ENCODE data around the gene TP53I3.

TP53I3 gene, protein sequence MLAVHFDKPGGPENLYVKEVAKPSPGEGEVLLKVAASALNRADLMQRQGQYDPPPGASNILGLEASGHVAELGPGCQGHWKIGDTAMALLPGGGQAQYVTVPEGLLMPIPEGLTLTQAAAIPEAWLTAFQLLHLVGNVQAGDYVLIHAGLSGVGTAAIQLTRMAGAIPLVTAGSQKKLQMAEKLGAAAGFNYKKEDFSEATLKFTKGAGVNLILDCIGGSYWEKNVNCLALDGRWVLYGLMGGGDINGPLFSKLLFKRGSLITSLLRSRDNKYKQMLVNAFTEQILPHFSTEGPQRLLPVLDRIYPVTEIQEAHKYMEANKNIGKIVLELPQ

DNA sequence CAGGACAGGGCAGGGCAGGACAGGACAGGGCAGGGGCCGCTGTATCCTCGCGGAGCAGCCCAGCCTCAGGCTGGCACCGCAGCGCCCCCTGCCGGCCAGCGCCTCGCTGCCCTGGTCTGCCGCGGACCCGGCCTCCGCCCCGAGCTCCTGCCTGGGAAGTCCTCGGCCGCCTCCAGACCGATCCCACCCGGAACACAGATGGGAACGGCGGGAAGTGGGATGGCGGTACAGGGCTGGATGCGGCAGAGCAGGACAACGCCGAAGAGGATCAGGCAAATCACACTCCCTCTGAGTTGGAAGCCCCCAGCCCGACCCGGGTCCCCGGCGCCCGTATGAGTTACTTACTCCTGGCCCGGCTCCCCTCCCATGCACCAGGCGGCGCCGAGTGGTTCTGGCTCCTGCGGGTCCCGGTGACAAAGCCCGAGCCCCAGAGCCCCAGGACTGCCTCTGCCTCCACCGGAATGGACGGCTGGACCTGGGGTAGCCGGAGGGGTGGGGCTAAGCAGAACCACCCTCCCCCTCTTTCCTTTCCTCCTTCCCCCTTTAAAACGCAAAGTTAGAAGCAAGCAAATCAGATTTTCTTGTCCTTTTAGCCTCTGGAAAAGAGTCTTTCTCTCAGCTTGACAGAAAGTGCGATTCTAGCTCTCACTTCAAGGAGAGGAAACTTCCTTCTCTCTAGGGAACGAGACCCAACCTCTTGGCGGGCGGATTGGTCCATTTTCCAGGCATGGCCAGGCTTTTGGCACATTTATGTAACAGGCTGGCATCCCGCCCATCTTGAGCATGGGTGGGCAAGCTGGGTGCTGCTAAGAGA, at the start of gene TP53I3:
TSS of gene TP53I3 (minus strand) at position 449 of the 814 bp plus-strand sequence. CDS start 508 bp downstream, outside the sequence.
- peak; percentile 88 for DNase-seq (ENCODE audit: low spot score)
- TF ChIP-seq, protein P1, sequence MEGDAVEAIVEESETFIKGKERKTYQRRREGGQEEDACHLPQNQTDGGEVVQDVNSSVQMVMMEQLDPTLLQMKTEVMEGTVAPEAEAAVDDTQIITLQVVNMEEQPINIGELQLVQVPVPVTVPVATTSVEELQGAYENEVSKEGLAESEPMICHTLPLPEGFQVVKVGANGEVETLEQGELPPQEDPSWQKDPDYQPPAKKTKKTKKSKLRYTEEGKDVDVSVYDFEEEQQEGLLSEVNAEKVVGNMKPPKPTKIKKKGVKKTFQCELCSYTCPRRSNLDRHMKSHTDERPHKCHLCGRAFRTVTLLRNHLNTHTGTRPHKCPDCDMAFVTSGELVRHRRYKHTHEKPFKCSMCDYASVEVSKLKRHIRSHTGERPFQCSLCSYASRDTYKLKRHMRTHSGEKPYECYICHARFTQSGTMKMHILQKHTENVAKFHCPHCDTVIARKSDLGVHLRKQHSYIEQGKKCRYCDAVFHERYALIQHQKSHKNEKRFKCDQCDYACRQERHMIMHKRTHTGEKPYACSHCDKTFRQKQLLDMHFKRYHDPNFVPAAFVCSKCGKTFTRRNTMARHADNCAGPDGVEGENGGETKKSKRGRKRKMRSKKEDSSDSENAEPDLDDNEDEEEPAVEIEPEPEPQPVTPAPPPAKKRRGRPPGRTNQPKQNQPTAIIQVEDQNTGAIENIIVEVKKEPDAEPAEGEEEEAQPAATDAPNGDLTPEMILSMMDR (IDR thresholded peaks at IDR 0.05; ENCODE audit: extremely low read depth, missing control alignments) = peak; percentile 98

DNA sequence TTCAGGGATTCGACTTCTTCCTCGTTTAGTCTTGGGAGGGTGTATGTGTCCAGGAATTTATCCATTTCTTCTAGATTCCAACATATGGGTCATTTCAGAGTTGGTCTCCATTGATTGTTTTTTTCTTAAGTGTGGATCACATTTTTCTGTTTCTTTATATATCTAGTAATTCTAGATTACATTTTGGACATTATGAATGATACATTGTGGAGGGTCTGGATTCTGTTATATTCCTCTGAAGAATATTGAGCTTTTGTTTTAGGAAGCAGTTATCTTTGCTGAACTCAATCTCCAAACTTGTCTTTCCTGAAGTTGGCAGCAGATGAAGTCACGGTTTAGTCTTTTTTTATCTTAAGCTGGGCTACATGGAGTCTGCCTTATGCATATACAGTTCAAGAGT, 47.9 kb upstream of the TP53I3 start:
- no peak for DNase-seq (ENCODE audit: low spot score)
- TF ChIP-seq, protein P1 (IDR thresholded peaks at IDR 0.05; ENCODE audit: extremely low read depth, missing control alignments) = no peak

DNA sequence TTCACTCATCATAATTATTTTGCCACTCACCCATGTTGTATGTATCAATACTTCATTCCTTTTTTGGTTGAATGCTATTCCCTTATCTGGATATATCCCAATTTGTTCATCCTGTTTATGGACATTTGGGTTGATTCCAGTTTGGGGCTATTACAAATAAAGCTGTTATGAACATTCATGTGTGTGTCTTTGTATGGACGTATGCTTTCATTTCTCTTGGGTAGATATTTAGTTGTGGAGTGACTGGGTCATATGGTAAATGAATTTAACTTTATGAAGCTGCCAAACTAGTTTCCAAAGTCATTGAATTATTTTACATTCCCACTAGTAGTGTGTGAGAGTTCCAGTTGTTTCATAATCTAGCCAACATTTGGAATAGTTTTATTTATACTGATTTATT, 41.3 kb upstream of the TP53I3 start:
- DNase-seq (ENCODE audit: low spot score) = no peak
- TF ChIP-seq, protein P1 (IDR thresholded peaks at IDR 0.05; ENCODE audit: extremely low read depth, missing control alignments) = no peak

DNA sequence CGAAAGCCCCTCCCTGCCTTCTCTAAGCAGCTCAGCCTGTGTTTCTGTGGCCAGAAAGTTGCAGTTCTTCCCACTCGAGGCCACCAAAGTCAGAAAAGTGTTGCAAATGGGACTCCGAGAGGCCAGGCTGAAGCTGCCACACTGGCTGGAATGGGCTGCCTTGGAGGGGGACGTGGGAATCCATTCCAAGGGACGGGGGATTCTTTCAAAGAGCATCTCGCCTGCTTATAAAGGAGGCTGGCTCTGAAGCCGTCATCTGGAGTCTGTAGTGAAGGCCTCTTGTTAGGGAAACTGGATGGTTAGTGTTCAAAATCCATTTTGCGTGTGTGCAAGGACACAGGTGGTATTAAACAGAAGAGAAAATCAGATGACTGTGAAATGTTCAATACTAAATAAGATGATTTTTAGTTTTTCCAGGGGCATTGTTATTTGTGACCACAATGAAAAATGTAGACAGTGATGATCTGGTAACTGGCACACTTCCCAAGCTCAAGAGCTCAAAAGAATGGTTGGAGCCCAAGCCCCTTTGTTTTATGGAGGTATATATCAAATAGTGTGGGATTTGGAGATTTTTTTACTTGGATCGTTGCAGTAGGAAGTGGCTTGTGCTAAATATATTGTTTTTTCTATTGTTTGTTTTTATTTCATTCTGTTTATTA, 39.4 kb upstream of the TP53I3 start:
- no peak for DNase-seq (ENCODE audit: low spot score)
- TF ChIP-seq, protein P1 (IDR thresholded peaks at IDR 0.05; ENCODE audit: extremely low read depth, missing control alignments) = no peak

DNA sequence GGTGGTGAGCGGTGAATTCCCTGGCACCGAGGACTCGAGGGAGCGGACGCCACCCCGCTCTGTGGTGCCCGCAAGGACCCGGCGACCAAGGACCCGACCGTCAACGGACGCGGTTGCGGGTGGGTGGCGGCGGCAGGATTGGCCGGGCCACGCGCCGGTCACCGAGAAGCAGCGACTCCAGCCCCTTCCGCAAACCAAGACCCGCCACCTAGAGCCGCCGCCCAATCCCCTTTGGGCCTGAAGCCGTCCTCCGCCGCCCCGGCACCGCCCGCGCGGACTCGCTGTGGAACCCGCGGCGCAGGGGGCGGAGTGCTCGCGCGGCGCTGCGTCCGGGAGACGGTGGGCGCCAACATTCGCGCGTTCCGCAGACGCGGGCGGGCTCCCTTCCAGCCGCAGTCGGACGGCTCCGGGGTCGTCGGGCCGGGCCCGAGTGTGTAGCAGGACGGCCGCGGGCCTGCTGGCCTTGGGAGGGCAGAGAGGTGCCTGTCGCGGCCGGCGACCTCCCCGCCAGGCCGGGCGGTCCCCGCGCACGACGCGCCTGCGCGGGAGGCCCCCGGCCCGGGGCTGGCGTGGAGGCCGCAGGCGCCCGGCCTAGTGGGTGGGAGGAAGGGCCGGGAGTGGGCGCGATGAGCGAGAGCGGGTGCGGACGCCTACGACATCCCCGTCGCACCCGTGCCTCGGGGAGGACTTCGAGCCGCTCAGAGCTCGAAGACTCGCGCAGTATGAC, 38.7 kb upstream of the TP53I3 start, which contains the start of the genes FAM228B and PFN4:
TSS of gene FAM228B (plus strand) at position 275 of the 727 bp plus-strand sequence. CDS start 893 bp downstream, outside the sequence.
TSS of gene PFN4 (minus strand) at position 140 of the 727 bp plus-strand sequence. CDS start 799 bp downstream, outside the sequence.
- TF ChIP-seq, protein P1 (IDR thresholded peaks at IDR 0.05; ENCODE audit: extremely low read depth, missing control alignments) = no peak
- DNase-seq (ENCODE audit: low spot score) = peak; percentile 96

DNA sequence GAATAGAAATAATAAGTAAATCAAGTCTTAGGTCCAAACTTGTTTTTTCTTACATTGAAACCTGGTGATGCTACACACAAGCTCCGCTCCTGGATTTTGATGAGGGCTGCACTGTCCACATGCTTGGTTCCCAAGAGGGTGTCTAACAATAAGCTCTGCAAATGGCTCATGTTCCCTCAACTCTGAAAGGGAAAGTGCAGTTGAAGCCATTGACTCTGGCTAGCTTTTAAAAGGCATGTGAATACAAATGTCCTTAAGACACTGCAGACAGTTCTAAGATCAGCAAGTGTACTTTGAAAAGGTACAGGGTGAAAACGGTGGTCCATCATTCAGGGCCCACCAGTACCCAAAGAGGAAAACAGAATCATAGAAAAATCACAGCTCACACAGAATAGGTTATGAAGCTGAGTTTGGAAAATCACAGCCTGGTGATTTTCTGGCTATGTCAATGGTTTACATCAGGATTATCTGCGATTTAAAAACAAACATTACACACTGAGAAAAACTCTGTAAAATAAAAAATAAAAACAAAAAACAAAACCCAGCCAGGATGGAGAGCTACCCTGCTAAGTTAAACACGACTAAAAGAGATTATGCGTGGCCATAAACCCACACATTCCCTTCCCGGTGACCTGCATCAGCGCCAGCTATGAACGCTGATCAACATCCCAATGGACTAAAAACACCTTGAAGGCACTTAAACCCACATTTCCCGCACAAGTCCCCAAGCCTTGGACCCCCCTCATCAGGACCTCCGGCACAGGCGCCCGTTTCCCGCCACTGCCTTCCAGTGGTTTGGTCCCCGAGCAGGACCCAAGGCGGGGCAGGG, 37.9 kb upstream of the TP53I3 start:
- DNase-seq (ENCODE audit: low spot score) = no peak
- TF ChIP-seq, protein P1 (IDR thresholded peaks at IDR 0.05; ENCODE audit: extremely low read depth, missing control alignments) = no peak

Data from GM20000 (cell line).